ENCODE data around the gene PHF23.
"Not testable (repeated sequence)": the region's sequence is repeated elsewhere in the genome, so short reads cannot be mapped to it uniquely, and the experiment has no call there.

PHF23 gene

GRCh38 chr17:7258731-7259554 is 19.7 kb upstream of the PHF23 start:
- no peak for DNase-seq

DNA sequence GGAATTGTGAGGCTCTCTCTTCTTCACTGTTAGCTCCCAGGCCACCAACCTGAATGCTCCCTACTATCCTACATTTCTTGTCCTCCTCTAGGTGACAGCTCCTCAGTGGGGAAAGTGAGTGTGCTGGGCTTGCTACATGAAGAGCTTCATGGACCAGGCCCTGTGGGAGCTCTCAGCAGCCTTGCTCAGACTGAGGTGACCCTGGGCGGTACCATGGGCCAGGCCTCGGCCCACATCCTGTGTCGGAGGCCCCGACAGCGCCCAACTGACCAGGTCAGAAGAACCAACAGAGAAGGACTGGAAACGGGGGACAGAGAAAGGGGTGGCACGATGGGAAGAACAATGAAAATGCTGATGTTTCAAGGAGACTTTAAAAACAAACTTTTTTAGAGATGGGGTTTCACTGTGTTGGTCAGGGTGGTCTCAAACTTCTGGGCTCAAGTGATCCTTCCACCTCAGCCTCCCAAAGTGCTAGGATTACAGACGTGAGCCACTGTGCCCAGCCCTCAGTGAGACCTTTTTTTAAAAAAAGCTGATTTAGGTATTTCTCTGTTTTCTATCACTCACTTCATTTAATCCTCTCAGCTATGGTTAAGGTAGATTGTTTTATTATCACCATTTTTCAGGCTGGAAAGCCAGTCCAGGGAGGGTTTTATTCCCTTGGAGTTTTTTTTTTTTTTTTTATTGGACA is 17.7 kb upstream of the PHF23 start:
- no peak for DNase-seq

DNA sequence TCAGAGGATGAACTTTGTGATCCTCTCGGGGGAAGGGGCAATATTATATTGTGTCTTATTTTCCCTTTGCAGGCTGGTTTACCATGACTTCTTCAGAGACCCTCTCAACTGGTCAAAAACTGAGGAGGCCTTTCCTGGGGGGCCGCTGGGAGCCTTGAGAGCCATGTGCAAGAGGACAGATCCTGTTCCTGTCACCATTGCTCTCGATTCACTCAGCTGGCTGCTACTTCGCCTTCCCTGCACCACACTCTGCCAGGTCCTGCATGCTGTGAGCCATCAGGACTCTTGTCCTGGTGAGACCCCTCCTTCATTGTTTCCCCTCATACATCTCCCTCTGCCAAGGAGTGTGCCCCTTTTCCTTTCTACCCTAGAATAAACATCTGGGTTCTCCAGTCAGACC is 15.3 kb upstream of the PHF23 start:
- DNase-seq, result no peak

GRCh38 chr17:7253082-7253481 is 13.8 kb upstream of the PHF23 start:
- no peak for DNase-seq

GRCh38 chr17:7252176-7253043 is 13.2 kb upstream of the PHF23 start, which contains the start of gene ELP5:
ELP5 (plus strand) TSS chr17:7252215; CDS start chr17:7252551, 336 bp downstream.
- peak; percentile 96 for DNase-seq

DNA sequence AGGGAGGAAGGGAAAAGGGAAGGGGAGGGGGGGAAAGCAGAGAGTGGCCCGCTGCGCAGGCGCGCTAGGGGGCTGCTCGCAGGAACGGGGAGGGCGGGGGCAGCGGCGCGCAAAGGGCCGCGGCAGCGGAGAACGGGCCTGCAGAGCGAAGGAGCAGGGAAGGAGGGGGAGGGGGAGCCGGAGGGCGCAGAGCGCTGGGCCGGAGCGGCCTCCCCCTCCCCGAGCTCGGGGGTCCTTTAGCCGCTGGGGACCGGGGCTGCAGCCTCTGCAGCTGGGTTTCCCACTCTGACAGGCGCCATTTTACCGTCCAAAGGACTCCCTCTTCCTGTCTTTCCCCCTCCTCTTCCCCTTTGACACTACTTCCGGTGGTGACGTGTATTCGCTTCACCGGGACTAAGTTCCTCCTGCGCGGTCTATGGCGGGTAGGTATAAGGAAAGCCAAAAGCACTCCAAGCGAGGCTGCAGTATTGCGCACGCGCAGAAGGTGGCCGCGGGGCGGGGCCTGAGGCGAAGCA is 12.5 kb upstream of the PHF23 start, which contains the start of gene CTDNEP1:
Gene CTDNEP1 (minus strand): TSS at position 74 of the 515 bp plus-strand sequence. CDS start 438 bp downstream, outside the sequence.
- peak; percentile 100 for DNase-seq

GRCh38 chr17:7250695-7251627 is 11.7 kb upstream of the PHF23 start:
- DNase-seq, result no peak

DNA sequence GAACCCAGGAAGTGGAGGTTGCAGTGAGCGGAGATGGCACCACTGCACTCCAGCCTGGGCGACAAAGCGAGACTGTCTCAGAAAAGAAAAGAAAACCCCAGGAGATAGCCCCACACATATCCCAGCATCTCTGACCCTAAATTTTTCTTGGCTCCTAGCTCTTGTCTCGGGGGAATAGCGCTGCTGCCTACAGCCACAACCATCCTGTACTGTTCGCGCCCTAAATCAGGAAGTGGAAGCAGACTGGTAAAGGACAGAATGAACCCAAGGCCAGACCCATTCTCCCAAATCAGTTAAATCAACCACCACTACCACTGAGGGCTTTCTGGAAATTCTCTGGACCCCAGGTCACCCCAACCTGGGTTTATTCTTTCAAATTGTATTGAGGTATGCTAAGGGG is 10.6 kb upstream of the PHF23 start:
- DNase-seq, result no peak

GRCh38 chr17:7249214-7249613 is 10.0 kb upstream of the PHF23 start:
- DNase-seq, result no peak

DNA sequence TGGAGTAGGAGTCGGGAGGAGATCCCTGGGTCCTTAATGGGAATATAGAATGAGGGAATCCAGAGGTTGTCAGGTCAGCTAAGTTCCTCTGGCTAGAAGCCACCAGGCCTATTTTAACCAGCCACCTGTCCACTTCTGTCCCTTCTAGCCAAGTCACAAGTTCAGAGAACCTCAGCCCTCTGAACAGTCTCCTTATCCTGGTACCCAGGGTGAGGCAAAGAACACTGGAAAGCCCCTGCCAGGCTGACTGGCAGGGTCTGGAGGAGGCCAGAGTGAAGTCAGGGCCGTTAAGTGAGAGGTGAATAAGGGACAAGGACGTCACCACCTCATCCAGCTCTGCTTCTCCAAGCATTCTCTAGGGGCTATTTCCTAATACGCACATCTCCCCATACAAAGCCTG is 9.5 kb upstream of the PHF23 start:
- DNase-seq, result no peak

DNA sequence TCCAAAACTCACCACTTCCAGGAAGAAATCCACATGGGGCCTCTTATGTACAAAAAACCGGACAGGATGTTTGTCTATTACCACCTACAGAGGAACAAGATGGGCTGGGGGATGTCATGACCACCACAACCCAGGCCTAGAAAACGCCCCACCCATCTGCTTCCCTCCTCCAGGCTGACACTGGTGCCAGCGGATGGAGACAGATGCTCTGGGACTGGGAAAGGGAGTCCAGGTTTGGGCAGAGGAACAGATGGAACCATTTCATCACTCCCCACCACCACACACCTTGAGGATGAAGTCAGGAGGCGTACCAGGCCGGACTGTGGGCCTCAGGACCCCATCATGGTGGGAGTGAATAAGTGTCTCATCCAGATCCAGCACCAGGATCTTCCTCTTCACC is 7.5 kb upstream of the PHF23 start:
- DNase-seq, result no peak

DNA sequence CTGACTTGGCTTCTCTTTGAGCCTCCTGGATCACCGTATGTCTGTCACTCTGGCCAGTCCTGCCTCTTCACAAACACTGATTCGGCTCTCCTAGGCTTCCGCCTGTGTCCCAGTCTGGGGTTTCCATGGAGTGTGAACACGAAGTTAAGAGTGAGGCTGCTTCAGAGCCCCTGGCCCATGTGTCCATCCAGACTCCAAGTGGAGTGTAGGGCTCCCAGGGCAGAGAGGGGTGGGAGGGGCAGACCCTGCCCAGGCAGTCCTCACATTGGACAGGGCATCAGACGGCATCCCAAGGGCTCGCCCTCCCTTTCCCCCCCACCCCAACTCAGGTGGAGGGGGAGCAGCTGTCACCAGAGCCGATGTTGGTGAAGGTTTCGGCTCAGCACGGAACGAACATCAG is 4.6 kb upstream of the PHF23 start:
- not testable (repeated sequence) for DNase-seq

GRCh38 chr17:7243453-7243729 is 4.1 kb upstream of the PHF23 start:
- DNase-seq, result no peak

- DNase-seq, result peak; percentile 97
These were observed 3.6 kb upstream of the PHF23 start for GRCh38 chr17:7242717-7243452.

DNA sequence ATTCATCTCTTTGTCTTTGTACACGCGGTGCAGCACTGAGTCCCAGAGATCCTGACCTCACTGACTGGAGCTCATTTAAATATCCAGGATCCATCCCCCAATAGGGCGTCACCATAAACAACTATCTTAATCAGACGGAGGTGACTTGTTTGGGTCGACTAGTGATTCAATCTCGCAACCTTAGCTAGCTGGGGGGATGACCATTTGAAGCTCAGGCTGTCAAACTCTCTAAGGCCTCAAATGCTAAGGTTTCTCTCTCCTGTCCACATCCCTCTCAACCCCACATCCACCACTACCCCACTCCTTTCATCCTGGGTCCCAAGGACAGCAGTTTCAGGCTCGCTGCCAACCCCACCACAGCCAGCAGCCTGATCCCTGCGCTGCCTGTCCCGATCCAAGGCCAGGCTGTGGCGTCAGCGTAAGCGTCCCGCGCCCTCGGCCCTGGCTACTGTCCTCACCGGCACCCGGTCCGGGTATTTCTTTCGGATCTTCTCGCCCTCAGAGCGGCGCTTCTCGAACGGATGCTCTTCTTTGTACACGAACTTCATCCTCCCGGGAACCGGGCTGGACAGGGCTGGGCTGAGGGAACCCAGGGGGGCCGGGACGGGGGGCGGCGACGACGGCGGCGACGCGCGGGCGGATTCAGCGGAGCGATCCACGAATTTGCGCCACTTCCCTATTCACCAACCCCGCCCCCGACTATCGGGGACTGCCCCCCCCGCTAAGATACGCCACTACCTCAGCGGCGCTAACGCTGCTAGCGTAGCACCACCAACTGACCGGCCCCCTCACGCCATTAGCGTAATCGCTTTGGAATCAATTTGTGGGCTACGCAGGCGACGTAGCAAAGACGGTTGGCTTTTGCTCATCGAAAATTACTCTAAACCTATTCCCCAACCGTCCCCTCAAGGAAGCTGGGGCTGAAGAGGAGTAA is 2.8 kb upstream of the PHF23 start, which contains the start of gene GABARAP:
Gene GABARAP (minus strand): TSS at position 667 of the 934 bp plus-strand sequence. CDS start 119 bp downstream, at position 548.
- DNase-seq, result peak; percentile 93

GRCh38 chr17:7241090-7241733 is 2.0 kb upstream of the PHF23 start:
- DNase-seq, result no peak

GRCh38 chr17:7240375-7240774 is 1.1 kb upstream of the PHF23 start:
- DNase-seq, result no peak

DNA sequence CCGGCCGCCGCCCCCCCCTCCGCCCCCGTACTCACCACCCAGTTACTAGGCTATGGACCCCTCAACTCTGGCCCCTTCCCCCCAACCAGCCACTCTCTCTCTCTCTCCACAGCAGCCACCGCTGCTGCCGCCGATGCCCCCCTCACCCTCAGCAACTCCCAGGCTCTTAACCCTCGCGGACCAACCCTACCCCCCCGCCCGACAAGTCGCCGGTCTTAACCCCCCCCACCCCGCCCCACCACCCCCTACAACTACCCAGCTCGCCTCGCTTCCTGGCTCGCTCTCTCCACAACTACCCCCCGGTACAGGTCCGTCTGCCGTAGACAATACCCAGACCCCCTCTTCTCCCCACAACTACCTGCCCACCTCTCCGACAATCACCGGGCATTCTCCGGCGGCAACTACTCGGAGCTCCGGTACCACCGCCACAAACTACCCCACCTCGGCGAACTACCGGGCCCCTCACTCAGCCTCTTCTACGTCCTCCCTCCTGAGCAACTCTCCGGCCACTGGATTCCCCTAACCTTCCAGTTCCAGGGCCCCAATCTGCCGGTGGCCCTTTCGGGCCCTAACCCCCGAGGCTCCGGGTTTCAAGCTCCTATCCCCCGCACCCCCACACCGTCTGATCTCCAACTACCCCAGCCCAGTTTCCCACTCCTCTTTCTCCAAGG is 702 bp downstream of the PHF23 start:
- DNase-seq, result peak; percentile 50

Measured in fibroblast of skin of right biceps (primary cell).